Activated CD4-positive, alpha-beta T cell treated with anti-CD3 and anti-CD28 coated beads for 4 hours (primary cell): ENCODE measurements around the gene APOA4.
A peak's percentile ranks its signal among the peaks of the same experiment; 100 is the strongest.
"Not testable (repeated sequence)": the region's sequence is repeated elsewhere in the genome, so short reads cannot be mapped to it uniquely, and the experiment has no call there.

Source experiments
- DNase-seq, 2 donors: peaks; one replicate each; pipeline ENCODE4 v3.0.0-alpha.2; 2020

APOA4 gene

DNA sequence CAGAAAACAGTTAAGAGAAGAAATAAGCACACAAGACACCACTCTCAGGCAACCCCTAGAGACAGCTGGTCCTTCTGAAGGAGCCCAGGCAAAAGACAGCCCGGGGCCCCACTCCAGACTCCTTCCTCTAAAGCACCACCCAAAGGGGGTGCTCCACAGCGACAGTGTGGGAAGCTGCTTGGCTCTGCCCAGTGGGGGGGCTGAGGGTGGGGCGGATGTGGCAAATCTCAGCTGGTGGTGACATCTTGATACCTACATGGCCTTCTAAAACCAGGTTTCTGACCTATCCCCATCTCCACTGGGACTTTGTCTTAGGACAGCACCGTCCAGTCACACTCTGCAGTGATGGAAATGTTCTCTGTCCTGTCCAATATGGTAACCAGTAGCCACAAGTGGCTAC, 24.5 kb upstream of the APOA4 start:
- no peak for DNase-seq

DNA sequence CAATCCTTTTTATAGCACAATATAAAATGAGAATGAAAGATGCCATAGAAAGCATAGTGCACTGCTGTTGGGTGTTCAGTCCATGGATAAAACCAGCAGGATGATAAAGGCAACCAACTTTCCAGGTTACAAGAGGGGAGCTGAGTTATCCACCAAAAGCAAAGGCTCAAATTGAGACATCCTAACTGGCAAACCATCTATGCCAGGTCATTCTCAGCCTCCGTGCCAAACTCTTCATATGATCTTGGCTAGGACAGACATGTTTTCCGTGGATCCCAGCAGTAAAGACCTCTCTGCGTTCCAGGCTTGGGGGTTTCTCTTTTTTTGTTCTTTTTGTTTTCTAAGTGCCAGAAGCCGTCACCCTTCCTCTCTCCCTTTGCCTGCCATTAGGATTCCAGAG, 21.6 kb upstream of the APOA4 start:
- no peak for DNase-seq

DNA sequence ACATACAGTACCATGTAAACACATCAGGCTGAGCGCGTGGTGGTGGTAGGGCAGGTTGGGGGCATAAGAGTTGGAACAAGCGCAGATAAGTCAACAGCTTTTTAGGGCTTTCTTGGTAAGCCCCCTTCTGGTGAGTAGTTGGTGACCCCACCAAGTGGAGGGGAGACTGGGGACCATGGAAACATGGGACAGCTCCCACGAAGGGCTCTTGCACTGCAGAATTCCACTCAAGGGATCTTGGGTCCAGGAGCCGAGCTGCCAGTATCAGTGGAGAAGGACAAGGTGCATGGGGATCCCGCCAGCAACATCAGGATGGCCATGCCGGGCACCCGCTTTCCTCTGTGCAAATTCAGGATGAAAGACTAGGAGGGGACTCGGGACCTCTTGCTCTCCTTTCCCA, 20.6 kb upstream of the APOA4 start:
- no peak for DNase-seq

- DNase-seq: no peak
Measured at GRCh38 chr11:116842909-116843308, 19.8 kb upstream of the APOA4 start.

- no peak for DNase-seq
Measured at GRCh38 chr11:116842117-116842516, 19.0 kb upstream of the APOA4 start.

DNA sequence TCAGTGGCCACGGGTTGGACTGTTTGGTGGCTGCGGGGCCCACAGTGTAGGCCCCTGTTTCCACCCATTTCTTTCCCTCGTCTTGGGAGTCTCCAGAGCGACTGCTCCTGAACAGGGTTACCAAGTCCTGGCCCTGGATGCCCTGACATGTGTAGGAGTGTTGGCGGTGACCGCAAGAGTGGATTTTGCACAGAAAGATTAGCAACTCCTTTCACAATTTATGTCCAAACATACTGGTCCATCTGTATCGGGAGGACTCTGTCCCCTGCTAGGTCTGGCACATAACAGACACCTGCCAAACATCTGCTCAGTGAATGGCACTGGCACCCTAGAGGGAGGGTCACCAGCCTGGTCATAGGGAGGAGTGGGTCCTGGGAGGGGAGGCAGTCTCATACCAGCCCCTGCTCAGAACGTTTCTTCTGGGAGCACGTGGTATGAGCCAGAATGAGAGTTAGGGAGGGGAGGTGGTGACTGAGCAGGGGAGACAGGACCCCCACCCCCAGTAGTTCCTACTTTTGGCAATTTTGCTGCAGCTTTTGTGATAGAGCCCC, 17.7 kb upstream of the APOA4 start:
- no peak for DNase-seq

- no peak for DNase-seq
Measured at GRCh38 chr11:116840224-116840745, 17.2 kb upstream of the APOA4 start.

DNA sequence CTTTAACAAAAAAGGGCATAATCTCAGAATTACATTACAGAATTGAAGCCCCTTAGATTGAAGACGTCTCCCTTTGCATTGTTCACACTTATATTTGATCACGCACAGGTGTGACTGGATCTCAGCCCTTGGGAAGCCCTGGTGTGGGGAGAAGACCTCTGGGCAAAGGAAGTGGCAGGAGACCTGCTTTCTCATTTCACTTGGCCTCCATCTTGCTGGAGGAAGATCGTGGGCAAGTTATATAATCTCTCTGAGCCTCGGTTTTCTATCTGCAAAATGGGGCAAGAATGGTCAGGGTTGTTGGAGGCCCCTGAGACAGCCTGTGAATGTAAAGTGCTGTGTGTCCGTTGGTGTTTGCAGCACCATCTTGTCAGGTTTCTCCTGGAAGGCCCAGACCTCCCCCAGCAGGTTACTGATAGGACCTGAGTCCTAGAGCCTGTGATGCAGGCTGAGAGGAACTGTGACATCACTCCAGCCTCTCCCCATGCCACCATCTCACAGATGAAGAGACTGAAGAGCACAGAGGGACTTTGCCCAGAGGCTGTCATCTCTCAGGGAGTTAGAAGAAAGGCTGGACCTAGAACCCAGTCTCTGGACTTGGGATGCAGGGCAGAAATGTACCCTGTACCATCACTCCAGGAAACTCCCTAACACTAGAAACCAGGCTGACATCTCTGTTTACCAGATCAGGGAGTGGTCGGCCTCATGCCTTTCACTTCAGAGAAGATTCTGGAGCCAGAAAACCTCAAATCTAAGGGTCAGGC, 15.4 kb upstream of the APOA4 start:
- DNase-seq: no peak

DNA sequence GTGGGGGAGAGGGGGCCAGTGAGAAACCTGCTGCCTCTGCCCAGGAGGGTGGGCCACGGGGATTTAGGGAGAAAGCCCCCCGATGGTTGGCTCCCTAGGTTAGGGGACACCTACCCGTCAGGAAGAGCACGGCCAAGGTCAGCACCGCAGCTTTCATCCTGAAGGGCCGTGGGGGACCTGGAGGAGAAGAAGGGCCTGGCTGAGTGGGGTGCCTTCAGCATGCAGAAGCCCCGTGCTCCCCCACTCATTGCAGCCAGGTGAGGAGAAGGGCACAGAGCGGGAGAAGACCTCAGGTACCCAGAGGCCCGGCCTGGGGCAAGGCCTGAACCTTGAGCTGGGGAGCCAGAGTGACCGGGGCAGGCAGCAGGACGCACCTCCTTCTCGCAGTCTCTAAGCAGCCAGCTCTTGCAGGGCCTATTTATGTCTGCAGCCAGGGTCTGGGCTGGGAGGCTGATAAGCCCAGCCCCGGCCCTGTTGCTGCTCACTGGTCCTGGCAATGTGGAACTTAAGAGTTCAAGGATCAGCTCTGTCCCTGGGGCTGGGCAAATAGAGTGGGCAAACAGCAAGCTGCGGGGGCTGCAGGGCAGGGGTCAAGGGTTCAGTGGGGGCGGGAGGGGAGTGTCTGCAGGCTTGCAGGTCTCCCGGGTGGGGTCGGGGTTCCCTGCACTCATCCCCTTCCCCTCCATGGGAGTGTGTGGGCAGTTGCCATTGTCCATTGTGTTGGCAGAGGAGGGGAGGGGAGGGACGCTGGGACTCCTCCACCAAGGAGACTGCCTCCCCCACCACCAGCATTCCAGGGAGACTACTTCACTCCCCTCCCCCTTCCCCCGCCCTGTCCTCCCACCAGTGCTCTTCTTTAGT, 14.4 kb upstream of the APOA4 start, which contains the start of gene APOA1:
TSS of gene APOA1 (minus strand) at position 392 of the 861 bp plus-strand sequence. CDS start at position 157, 235 bp downstream.
- DNase-seq: no peak

GRCh38 chr11:116836632-116836991, 13.5 kb upstream of the APOA4 start:
- no peak for DNase-seq

GRCh38 chr11:116835791-116836631, 12.9 kb upstream of the APOA4 start:
- peak; percentile 73 to 75 for DNase-seq

GRCh38 chr11:116835042-116835772, 12.1 kb upstream of the APOA4 start:
- no peak for DNase-seq

GRCh38 chr11:116834535-116835041, 11.5 kb upstream of the APOA4 start:
- not testable (repeated sequence) for DNase-seq

DNA sequence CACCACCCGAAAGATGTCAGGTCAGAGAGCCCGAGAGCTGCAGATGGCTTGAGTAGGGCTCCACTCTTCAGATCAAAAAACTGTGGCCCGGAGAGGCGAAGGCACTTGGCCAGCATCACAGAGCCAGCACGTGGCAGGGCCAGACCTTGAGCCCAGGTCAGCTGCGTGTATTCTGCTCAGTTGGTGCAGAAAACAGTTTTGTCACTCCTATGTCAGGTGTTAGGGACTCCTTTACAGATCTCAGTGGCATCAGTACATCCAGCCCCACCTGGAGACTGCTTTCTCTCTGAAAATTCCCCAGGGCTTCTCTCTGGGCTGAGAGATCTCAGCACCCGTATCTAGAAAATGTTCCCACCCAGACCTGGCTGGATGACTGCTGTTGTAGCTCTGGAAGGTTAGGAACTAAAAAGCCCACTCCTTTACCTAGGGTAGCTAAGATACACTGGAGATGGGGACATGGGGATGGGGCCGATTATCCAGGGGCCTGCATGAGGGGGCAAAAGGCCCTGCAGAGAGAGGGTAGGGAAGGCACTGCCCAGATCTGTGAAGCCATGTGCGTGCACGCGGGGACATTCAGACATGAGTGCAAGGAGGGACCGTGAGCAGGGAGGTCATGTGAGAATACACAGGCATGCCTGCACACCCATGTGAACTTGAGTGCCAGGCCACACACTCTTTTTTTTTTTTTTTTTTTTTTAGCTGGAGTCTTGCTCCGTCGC, 10.9 kb upstream of the APOA4 start:
- no peak for DNase-seq

DNA sequence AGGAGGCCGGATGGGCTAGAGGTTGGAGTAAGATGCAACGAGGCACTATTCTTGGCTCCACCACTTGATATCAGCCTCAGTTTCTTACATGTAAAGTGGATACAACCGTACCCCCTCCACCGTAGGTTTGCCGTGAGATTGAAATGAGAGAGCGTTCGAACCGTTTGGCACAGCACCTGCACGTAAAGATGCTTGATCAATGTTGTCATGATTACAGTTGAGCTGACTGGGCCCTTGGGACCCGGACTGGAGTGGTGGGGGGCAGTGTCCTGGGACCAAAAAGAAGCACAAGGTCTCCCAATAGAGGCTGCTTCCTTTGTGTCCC, 10.3 kb upstream of the APOA4 start:
- DNase-seq: no peak

DNA sequence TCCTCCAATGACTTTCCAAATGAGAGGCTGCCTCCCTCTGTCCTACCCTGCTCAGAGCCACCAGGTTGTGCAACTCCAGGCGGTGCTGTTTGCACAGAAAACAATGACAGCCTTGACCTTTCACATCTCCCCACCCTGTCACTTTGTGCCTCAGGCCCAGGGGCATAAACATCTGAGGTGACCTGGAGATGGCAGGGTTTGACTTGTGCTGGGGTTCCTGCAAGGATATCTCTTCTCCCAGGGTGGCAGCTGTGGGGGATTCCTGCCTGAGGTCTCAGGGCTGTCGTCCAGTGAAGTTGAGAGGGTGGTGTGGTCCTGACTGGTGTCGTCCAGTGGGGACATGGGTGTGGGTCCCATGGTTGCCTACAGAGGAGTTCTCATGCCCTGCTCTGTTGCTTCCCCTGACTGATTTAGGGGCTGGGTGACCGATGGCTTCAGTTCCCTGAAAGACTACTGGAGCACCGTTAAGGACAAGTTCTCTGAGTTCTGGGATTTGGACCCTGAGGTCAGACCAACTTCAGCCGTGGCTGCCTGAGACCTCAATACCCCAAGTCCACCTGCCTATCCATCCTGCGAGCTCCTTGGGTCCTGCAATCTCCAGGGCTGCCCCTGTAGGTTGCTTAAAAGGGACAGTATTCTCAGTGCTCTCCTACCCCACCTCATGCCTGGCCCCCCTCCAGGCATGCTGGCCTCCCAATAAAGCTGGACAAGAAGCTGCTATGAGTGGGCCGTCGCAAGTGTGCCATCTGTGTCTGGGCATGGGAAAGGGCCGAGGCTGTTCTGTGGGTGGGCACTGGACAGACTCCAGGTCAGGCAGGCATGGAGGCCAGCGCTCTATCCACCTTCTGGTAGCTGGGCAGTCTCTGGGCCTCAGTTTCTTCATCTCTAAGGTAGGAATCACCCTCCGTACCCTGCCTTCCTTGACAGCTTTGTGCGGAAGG, 9.5 kb upstream of the APOA4 start:
- DNase-seq: no peak

DNA sequence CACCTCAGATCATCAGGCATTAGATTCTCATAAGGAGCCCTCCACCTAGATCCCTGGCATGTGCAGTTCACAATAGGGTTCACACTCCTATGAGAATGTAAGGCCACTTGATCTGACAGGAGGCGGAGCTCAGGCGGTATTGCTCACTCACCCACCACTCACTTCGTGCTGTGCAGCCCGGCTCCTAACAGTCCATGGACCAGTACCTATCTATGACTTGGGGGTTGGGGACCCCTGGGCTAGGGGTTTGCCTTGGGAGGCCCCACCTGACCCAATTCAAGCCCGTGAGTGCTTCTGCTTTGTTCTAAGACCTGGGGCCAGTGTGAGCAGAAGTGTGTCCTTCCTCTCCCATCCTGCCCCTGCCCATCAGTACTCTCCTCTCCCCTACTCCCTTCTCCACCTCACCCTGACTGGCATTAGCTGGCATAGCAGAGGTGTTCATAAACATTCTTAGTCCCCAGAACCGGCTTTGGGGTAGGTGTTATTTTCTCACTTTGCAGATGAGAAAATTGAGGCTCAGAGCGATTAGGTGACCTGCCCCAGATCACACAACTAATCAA, 8.8 kb upstream of the APOA4 start:
- no peak for DNase-seq

GRCh38 chr11:116830184-116830912, 7.2 kb upstream of the APOA4 start:
- no peak for DNase-seq
